Aorta (tissue), 5 donors: Measurements from ENCODE around the gene NUSAP1. TPM values are rescaled to one million over a fixed set of nuclear protein-coding genes. Genes with fewer than 3 reads are reported as not detected.
"Not testable (repeated sequence)": the region's sequence is repeated elsewhere in the genome, so short reads cannot be mapped to it uniquely, and the experiment has no call there.

ENCODE experiments used
- ATAC-seq: fragments of 200-7000 bp; cut with Tn5 transposase; one replicate; pipeline ENCODE4 v1.9.1; 2022; ENCODE audit warnings: moderate library complexity; ENCODE audit not compliant: low FRiP score
- DNase-seq, 2 donors: peaks; one replicate each; pipeline ENCODE4 v3.0.0-alpha.2; 2020
- H3K27ac ChIP-seq, 2 donors: one replicate each; pipeline ENCODE4 v1.5.1; 2013; ENCODE audit warnings: low read length in 2 of 2, mild to moderate bottlenecking in 2 of 2, moderate library complexity in 2 of 2, control low read depth in 1 of 2, inconsistent platforms in 1 of 2, low read depth in 1 of 2
- H3K27me3 ChIP-seq, 2 donors: one replicate each; pipeline ENCODE4 v1.6.1; 2013; ENCODE audit warnings: control low read depth in 1 of 2, low read length in 1 of 2, mild to moderate bottlenecking in 1 of 2, moderate library complexity in 1 of 2; ENCODE audit not compliant: insufficient read depth in 2 of 2, control insufficient read depth in 1 of 2
- H3K36me3 ChIP-seq, 2 donors: one replicate each; pipeline ENCODE4 v1.6.1; 2013; ENCODE audit warnings: control low read depth in 1 of 2, low read length in 1 of 2, mild to moderate bottlenecking in 1 of 2; ENCODE audit not compliant: insufficient read depth in 2 of 2, control insufficient read depth in 1 of 2
- H3K4me1 ChIP-seq, 2 donors: one replicate each; pipeline ENCODE4 v1.6.1; 2013; ENCODE audit warnings: low read length in 2 of 2, control low read depth in 1 of 2, mild to moderate bottlenecking in 1 of 2, moderate library complexity in 1 of 2; ENCODE audit not compliant: insufficient read depth in 2 of 2, control insufficient read depth in 1 of 2
- H3K4me3 ChIP-seq, 2 donors: one replicate each; pipeline ENCODE4 v1.5.1; 2013; ENCODE audit warnings: low read length in 2 of 2, control low read depth in 1 of 2, mild to moderate bottlenecking in 1 of 2
- H3K9me3 ChIP-seq: one replicate; pipeline ENCODE4 v1.6.1; 2013; ENCODE audit warnings: mild to moderate bottlenecking, low read length; ENCODE audit not compliant: control insufficient read depth
- WGBS, 2 donors: extraction: QIAGEN DNeasy Blood & Tissue Kit; methylation state at CpG; one replicate each; pipeline ENCODE4 v1.1.7; 2013; 5-methylcytosine and 5-hydroxymethylcytosine counted together
- intact Hi-C, 2 donors: fragments of 100-400 bp; cut with DNase I; formaldehyde crosslinking; loops; one replicate each; pipeline versions ENCODE4 v1.14.2 to v1.15.0; 2022
- polyA plus RNA-seq, 2 donors: library from polyadenylated mRNA; stranded (reverse); fragments of 200-250 nt; gene quantifications; one replicate each; pipeline ENCODE4 v1.2.3, GENCODE V29; 2013
- total RNA-seq, 2 donors: library from RNA; stranded (reverse); fragmentation: NEBNext Ultra II Directional; extraction: Animal tissue kit (Norgen Biotek cat#: 25700); gene quantifications; one replicate each; pipeline ENCODE4 v1.2.1, GENCODE V29; 2021
- donor health status: healthy with polysubstance abuse.
- donor health status: Bipolar disorder and iron deficiency.
- donor health status: DM: no; HTN: no; CAD: no.
- donor health status: DM: no; HTN: no; CAD: no.
- donor health status: DM: yes; HTN: yes; CAD: no.

The NUSAP1 gene
- total and polyA plus RNA-seq, 4 donors = 0.90 to 9.0 (median 4.8) TPM

DNA sequence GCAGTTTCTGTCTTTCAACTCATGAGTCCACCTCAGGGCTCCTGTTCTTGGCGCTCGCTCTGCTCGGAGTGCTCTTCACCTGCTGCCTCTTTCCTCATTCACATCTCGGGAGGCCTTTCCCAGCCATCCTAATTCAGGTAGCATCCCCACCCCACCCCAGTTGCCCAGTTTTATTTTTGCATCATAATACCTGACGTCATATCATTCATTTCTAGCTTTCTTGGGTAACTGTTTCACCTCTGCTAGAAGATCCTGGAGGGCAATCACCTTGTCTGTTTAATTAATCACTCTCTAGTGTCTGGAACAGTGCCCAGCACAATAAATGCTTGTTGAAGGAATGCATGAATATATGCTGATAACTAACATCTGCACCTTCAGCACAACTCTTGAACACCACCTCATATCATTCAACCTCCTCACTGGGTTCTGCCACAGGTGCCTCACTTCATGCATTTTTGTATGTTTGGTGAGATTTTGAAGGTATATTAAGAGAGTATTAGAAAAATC lies 7.6 kb downstream of the NUSAP1 start:
- Histone ChIP-seq H3K4me3 (no peak overlapping the region), H3K4me1 (no peaks in the 10 kb centered on the region), H3K27ac (no peak overlapping the region), H3K27me3 (peaks cover 0 to 2% of the 10 kb centered on the region in 2 donors), H3K9me3 (no peaks in the 10 kb centered on the region), H3K36me3 (no peaks in the 10 kb centered on the region)
- DNase-seq (no peak), ATAC-seq (no peak)
- 94 to 95% methylated on average over 5 of the region's 5 CpGs for WGBS, 2 donors
- intact Hi-C loops = no loop called here

DNA sequence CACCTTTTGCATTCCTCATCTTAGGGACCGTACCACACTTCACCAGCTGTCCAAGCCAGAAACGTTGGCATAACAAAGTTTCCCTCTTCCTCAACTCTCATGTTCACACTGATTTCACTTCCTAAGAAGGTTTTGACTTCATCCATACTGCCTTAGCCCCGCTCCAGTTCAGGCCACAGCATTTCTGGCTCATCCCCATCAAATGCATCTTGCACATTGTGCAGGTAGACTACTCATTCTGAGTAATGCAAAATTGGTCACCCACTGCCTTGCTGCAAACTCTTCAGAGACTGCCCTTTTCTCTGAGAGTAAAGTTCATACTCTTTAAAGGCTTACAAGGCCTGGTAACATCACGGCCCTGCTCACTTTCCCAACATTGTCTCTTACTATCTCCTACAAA lies 8.8 kb downstream of the NUSAP1 start:
- H3K27me3 ChIP-seq = peaks cover 0 to 2% of the 10 kb centered on the region in 2 donors
- no peaks in the 10 kb centered on the region for H3K36me3 ChIP-seq
- DNase-seq = no peak
- no peaks in the 10 kb centered on the region for H3K9me3 ChIP-seq
- no peak overlapping the region for H3K27ac ChIP-seq
- no peak for ATAC-seq
- WGBS, 2 donors = 78% methylated on average over 4 of the region's 4 CpGs
- intact Hi-C loops = no loop called here
- no peaks in the 10 kb centered on the region for H3K4me1 ChIP-seq
- no peak overlapping the region for H3K4me3 ChIP-seq

DNA sequence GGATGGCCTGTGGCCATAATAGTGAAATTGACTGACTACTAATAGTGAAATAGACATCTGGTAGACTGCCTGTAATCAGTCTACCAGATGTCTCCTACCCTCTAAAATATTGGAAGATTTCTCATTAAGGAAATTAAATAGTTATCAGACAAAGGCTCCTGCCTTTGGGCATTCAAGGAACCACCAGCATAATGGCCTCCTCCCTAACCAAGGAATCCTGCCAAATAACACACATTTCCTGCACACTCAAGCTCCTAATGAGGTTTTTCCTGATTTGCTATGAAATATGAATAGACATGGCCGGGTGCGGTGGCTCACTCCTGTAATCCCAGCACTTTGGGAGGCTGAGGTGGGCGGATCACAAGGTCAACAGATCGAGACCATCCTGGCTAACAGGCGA lies 14.6 kb downstream of the NUSAP1 start:
- no peak for ATAC-seq
- no peak overlapping the region for H3K4me3 ChIP-seq
- H3K36me3 ChIP-seq = no peaks in the 10 kb centered on the region
- no peaks in the 10 kb centered on the region for H3K4me1 ChIP-seq
- H3K27me3 ChIP-seq = no peaks in the 10 kb centered on the region
- DNase-seq = no peak
- intact Hi-C loops = no loop called here
- H3K9me3 ChIP-seq = no peaks in the 10 kb centered on the region
- H3K27ac ChIP-seq = no peak overlapping the region
- 98 to 99% methylated on average over 5 of the region's 5 CpGs for WGBS, 2 donors

DNA sequence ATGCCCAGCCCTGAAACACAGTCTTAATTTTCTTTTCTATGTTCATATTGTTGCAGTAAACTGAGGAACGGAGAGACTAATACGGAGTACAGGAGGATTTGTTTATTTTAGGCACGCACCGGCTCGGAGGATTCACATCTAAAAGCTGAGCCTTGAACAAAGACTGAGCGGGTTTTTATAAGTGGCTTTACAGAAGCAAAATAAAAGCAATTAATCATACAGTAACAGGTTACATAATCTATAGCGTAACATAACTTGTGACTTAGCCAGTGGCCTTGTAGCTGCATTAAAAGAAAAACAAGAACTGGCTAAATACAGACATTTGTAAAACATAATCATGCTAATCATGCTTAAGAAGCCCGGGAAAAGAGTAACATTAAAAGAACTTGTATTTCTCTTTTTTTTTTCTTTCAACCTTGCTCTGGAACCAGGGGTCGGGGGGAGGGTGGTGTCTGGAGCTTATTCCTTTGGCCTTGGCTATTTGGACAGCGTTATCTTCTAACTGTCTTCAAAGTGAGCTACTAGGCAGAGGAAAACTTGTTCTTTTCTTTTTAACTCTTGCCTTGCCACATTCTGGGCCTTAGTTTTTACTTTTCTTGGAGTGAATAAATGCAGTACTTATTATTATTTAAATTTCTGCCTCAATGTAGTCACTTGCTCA lies 17.5 kb downstream of the NUSAP1 start:
- no peaks in the 10 kb centered on the region for H3K9me3 ChIP-seq
- H3K27ac ChIP-seq = no peak overlapping the region
- no peaks in the 10 kb centered on the region for H3K27me3 ChIP-seq
- H3K36me3 ChIP-seq = no peaks in the 10 kb centered on the region
- intact Hi-C loops = no loop called here
- H3K4me1 ChIP-seq = no peaks in the 10 kb centered on the region
- DNase-seq (no peak), ATAC-seq (no peak)
- 73 to 75% methylated on average over 10 of the region's 10 CpGs for WGBS, 2 donors
- no peak overlapping the region for H3K4me3 ChIP-seq

DNA sequence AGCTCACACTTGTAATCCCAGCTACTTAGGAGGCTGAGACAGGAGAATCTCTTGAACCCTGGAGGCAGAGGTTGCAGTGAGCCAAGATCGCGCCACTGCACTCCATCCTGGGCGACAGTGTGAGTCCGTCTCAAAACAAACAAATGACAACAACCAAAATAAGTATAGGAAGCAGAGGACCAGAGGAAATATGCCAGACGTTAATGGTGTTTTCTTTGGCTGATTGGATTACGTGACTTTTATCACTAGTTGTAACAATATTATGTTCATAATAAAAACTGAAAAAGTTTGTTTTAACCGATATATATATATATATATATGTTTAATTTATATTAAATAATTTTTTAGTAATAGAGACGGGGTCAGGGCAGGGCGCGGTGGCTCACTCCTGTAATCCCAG lies 21.7 kb downstream of the NUSAP1 start:
- Histone ChIP-seq H3K27ac (no peak overlapping the region), H3K27me3 (no peaks in the 10 kb centered on the region), H3K9me3 (no peaks in the 10 kb centered on the region), H3K36me3 (no peaks in the 10 kb centered on the region), H3K4me1 (no peaks in the 10 kb centered on the region), H3K4me3 (no peak overlapping the region)
- WGBS, 2 donors = 42 to 48% methylated on average over 10 of the region's 10 CpGs
- intact Hi-C loops = no loop called here
- DNase-seq (no peak), ATAC-seq (no peak)

DNA sequence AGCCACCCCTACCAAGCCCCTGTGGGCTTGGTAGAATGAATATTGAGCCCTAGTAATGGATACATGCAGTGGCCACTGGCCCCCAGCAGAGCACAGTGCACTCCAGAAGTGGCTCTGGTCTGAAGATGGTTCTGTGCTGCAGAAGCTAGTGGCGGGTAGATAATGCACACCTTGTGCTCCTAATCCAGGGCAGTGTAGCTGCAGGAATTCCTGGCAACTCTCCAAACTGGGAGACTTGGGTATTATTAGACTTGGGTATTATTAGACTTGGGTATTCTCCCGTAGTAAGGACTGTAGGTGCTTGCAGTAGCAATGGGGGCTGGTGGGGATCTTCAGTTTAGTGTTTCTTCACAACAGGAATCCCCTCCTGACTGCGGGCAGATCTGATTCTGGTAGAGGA lies 34.7 kb downstream of the NUSAP1 start:
- no peak for DNase-seq
- intact Hi-C loops = no loop called here
- Histone ChIP-seq H3K27me3 (no peaks in the 10 kb centered on the region), H3K27ac (no peak overlapping the region), H3K4me1 (no peaks in the 10 kb centered on the region), H3K9me3 (peaks cover 2% of the 10 kb centered on the region), H3K36me3 (no peaks in the 10 kb centered on the region), H3K4me3 (no peak overlapping the region)
- ATAC-seq = no peak
- 75 to 76% methylated on average over 3 of the region's 3 CpGs for WGBS, 2 donors

DNA sequence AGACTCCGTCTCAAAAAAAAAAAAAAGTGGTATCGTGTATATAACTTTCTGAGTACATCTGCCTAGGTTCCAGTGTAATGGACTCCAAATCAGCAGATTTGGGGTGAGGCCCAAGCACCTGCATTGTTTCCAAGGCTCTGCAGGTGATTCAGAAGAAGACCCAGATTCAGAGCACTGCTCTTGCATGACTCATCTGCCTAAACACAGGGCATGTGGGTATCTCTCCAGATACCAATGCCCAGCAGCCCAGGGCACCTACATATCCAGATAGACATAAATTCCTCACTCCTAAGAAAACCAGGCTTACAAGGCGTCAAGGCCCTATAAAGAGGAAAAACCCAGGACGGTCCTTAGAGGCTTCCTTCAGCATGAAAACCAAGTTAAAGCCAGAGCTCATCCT lies 45.3 kb downstream of the NUSAP1 start:
- Histone ChIP-seq H3K36me3 (no peaks in the 10 kb centered on the region), H3K9me3 (no peaks in the 10 kb centered on the region), H3K27me3 (no peaks in the 10 kb centered on the region), H3K4me3 (no peak overlapping the region), H3K4me1 (no peaks in the 10 kb centered on the region), H3K27ac (no peak overlapping the region)
- ATAC-seq (no peak), DNase-seq (no peak)
- WGBS, 2 donors = 96 to 97% methylated on average over 4 of the region's 4 CpGs
- intact Hi-C loops = no loop called here

DNA sequence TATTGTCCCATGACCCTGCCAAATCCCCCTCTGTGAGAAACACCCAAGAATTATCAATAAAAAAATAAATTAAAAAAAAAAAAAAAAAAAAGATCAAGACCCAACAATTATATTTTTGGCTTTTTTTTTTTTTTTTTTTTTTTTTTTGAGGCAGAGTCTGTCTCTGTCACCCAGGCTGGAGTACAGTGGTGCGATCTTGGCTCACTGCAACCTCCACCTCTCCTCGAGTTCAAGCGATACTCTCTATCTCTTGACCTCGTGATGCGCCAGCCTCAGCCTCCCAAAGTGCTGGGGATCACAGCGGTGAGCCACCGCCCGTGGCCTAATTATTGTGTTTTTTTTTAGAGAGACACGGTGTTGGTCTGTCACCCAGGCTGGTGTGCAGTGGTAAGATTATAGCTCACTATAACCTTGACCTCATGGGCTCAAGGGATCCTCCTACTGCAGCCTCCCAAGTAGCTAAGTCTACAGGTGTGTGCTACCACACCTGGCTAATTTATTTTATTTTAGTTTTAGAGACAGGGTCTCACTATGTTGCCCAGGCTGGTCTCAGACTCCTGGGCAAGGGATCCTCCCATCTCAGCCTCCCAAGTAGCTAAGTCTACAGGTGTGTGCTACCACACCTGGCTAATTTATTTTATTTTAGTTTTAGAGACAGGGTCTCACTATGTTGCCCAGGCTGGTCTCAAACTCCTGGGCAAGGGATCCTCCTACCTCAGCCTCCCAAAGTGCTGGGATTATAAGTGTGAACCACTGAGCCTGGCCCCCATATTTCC lies 51.5 kb downstream of the NUSAP1 start:
- H3K27ac ChIP-seq, H3K36me3 ChIP-seq, DNase-seq, ATAC-seq, H3K4me1 ChIP-seq, intact Hi-C loops, H3K27me3 ChIP-seq, H3K4me3 ChIP-seq, H3K9me3 ChIP-seq: not testable (repeated sequence)
- WGBS, 2 donors = 97% methylated on average over 9 of the region's 9 CpGs

DNA sequence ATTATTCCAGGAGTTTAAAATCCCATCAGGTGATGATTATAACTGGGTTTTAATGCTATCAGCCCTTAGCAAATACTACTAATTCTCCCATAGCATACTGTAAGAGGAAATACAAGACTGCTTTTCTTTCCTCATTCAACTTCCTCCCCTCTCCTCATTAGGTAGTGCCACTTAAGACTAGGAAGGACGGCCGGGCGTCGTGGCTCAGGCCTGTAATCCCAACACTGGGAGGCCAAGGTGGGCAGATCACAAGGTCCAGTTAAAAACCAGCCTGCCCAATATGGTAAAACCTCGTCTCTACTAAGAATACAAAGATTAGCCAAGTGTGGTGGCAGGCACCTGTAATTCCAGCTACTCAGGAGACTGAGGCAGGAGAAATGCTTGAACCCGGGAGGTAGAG lies 55.0 kb downstream of the NUSAP1 start:
- ATAC-seq (no peak), DNase-seq (no peak)
- intact Hi-C loops = no loop called here
- Histone ChIP-seq H3K9me3 (no peaks in the 10 kb centered on the region), H3K27me3 (no peaks in the 10 kb centered on the region), H3K4me3 (no peak overlapping the region), H3K4me1 (no peaks in the 10 kb centered on the region), H3K27ac (no peak overlapping the region), H3K36me3 (no peaks in the 10 kb centered on the region)
- 91 to 96% methylated on average over 6 of the region's 6 CpGs for WGBS, 2 donors
